Upper lobe of left lung (tissue), 6 donors: ENCODE data around the gene NAA35. TPM values are rescaled to one million over a fixed set of nuclear protein-coding genes. Genes with fewer than 3 reads are reported as not detected.

Source experiments
- ATAC-seq, 2 donors: fragments of 200-7000 bp; cut with Tn5 transposase; one replicate each; pipeline ENCODE4 v1.9.1; 2022; ENCODE audit warnings: mild to moderate bottlenecking in 2 of 2, moderate library complexity in 2 of 2; ENCODE audit not compliant: low FRiP score in 2 of 2
- DNase-seq, 2 donors: peaks; one replicate each; pipeline ENCODE4 v3.0.0-alpha.2; 2019 to 2020
- H3K27ac ChIP-seq, 4 donors: fragments of 200-600 bp; sonication (generic); one replicate each; pipeline ENCODE4 v1.5.1; 2016 to 2019
- H3K27me3 ChIP-seq, 4 donors: fragments of 200-600 bp; sonication (generic); one replicate each; pipeline ENCODE4 v1.5.1; 2017 to 2019
- H3K36me3 ChIP-seq, 4 donors: fragments of 200-600 bp; sonication (generic); one replicate each; pipeline ENCODE4 v1.5.1; 2016 to 2019
- H3K4me1 ChIP-seq, 4 donors: fragments of 200-600 bp; sonication (generic); one replicate each; pipeline ENCODE4 v1.5.1; 2018 to 2019
- H3K4me3 ChIP-seq, 4 donors: fragments of 200-600 bp; sonication (generic); one replicate each; pipeline ENCODE4 v1.5.1; 2017 to 2019; ENCODE audit warnings: mild to moderate bottlenecking in 2 of 4, moderate library complexity in 1 of 4
- H3K9me3 ChIP-seq, 4 donors: fragments of 200-600 bp; sonication (generic); one replicate each; pipeline ENCODE4 v1.5.1; 2018 to 2019
- CTCF ChIP-seq, 6 experiments: fragments of 450-650 bp in 4 of 6; fragments of 200-600 bp in 2 of 6; sonication (generic) in 2 of 6; IDR thresholded peaks; one replicate each; pipeline ENCODE4 v1.5.1; 2016 to 2019; ENCODE audit warnings: antibody characterized with exemption in 6 of 6
- EP300 ChIP-seq, 4 donors: sonication (generic); formaldehyde crosslinking; IDR thresholded peaks; one replicate each; pipeline ENCODE4 v1.5.1; 2017; ENCODE audit warnings: antibody characterized with exemption in 4 of 4, control low read depth in 2 of 4
- POLR2A ChIP-seq, 4 donors: fragments of 450-650 bp; IDR thresholded peaks; one replicate each; pipeline ENCODE4 v1.5.1; 2016 to 2017; ENCODE audit warnings: antibody characterized with exemption in 4 of 4, mild to moderate bottlenecking in 2 of 4
- POLR2AphosphoS5 ChIP-seq, 2 donors: sonication (generic); formaldehyde crosslinking; IDR thresholded peaks; one replicate each; pipeline ENCODE4 v1.5.1; 2017; ENCODE audit warnings: antibody characterized with exemption in 2 of 2
- WGBS, 2 donors: methylation state at CpG; one replicate each; pipeline ENCODE4 v1.1.5; 2017 to 2018; 5-methylcytosine and 5-hydroxymethylcytosine counted together
- total RNA-seq, 6 donors: library from RNA; depleted of rRNA in 4 of 6; stranded (reverse); fragments of >200 nt in 4 of 6; gene quantifications; one replicate each; pipeline versions ENCODE4 v1.1.0 to v1.2.1, GENCODE V29; 2016 to 2021
- donor health status: DM: no; HTN: no; CAD: no; lungs with moderate emphysema.
- donor health status: DM: no; HTN: yes; CAD: no; lungs with severe emphysema.

The NAA35 gene
- total RNA-seq, 6 donors from 2014 or later = 9.1 to 25.4 (median 15.5) TPM

GRCh38 chr9:86036555-86036954 lies 95.6 kb downstream of the NAA35 start:
- no peaks in the 10 kb centered on the region for H3K4me1 ChIP-seq
- no peak overlapping the region for H3K4me3 ChIP-seq
- no peak overlapping the region for H3K27ac ChIP-seq
- H3K27me3 ChIP-seq = no peaks in the 10 kb centered on the region
- H3K9me3 ChIP-seq = no peaks in the 10 kb centered on the region
- DNase-seq (no peak), ATAC-seq (no peak)
- H3K36me3 ChIP-seq = peaks cover 0 to 4% (median 0%) of the 10 kb centered on the region in 4 donors
- no peak for TF ChIP-seq CTCF (IDR thresholded peaks at IDR 0.05)
- TF ChIP-seq POLR2A (IDR thresholded peaks at IDR 0.05) = no peak
- TF ChIP-seq POLR2AphosphoS5 (IDR thresholded peaks at IDR 0.05) = no peak
- TF ChIP-seq EP300 (IDR thresholded peaks at IDR 0.05) = no peak
- WGBS, 2 donors = 91 to 99% methylated on average over 8 to 9 of the region's 9 CpGs

- no peak overlapping the region for H3K27ac ChIP-seq
Observed at GRCh38 chr9:86039991-86040860, 99.3 kb downstream of the NAA35 start.

GRCh38 chr9:86040861-86041155 lies 99.9 kb downstream of the NAA35 start:
- Histone ChIP-seq H3K4me3 (no peak overlapping the region), H3K4me1 (no peaks in the 10 kb centered on the region), H3K9me3 (no peaks in the 10 kb centered on the region), H3K27me3 (no peaks in the 10 kb centered on the region), H3K36me3 (no peaks in the 10 kb centered on the region), H3K27ac (no peak overlapping the region)
- DNase-seq (no peak), ATAC-seq (no peak)
- no peak for TF ChIP-seq POLR2A (IDR thresholded peaks at IDR 0.05)
- no peak for TF ChIP-seq EP300 (IDR thresholded peaks at IDR 0.05)
- 45 to 56% methylated on average over 3 of the region's 3 CpGs for WGBS, 2 donors

More at GRCh38 chr9:86039991-86040860, 99.3 kb downstream of the NAA35 start:
- TF ChIP-seq POLR2AphosphoS5 (IDR thresholded peaks at IDR 0.05) (no peak), EP300 (IDR thresholded peaks at IDR 0.05) (no peak), CTCF (IDR thresholded peaks at IDR 0.05) (no peak), POLR2A (IDR thresholded peaks at IDR 0.05) (no peak)
- ATAC-seq (no peak), DNase-seq (no peak)
- WGBS, 2 donors = 92 to 94% methylated on average over 12 of the region's 12 CpGs
- H3K9me3 ChIP-seq = no peaks in the 10 kb centered on the region
- no peaks in the 10 kb centered on the region for H3K4me1 ChIP-seq
- H3K4me3 ChIP-seq = no peak overlapping the region
- no peaks in the 10 kb centered on the region for H3K36me3 ChIP-seq
- H3K27me3 ChIP-seq = no peaks in the 10 kb centered on the region

GRCh38 chr9:86041311-86041741 lies 100.4 kb downstream of the NAA35 start:
- no peak for DNase-seq
- WGBS, 2 donors = 47 to 66% methylated on average over 8 of the region's 8 CpGs
- no peak overlapping the region for H3K27ac ChIP-seq
- no peaks in the 10 kb centered on the region for H3K27me3 ChIP-seq
- no peaks in the 10 kb centered on the region for H3K9me3 ChIP-seq
- H3K36me3 ChIP-seq = no peaks in the 10 kb centered on the region
- TF ChIP-seq EP300 (IDR thresholded peaks at IDR 0.05) (no peak), CTCF (IDR thresholded peaks at IDR 0.05) (no peak), POLR2A (IDR thresholded peaks at IDR 0.05) (no peak), POLR2AphosphoS5 (IDR thresholded peaks at IDR 0.05) (no peak)
- H3K4me3 ChIP-seq = no peak overlapping the region
- peak in 1 of 2 donors; percentile 54 for ATAC-seq
- no peaks in the 10 kb centered on the region for H3K4me1 ChIP-seq

GRCh38 chr9:86042199-86042978 lies 101.4 kb downstream of the NAA35 start:
- Histone ChIP-seq H3K4me1 (no peaks in the 10 kb centered on the region), H3K4me3 (no peak overlapping the region), H3K27ac (no peak overlapping the region), H3K9me3 (no peaks in the 10 kb centered on the region), H3K27me3 (no peaks in the 10 kb centered on the region), H3K36me3 (no peaks in the 10 kb centered on the region)
- WGBS, 2 donors = 69 to 76% methylated on average over 5 of the region's 5 CpGs
- TF ChIP-seq POLR2AphosphoS5 (IDR thresholded peaks at IDR 0.05) (no peak), POLR2A (IDR thresholded peaks at IDR 0.05) (no peak), EP300 (IDR thresholded peaks at IDR 0.05) (no peak), CTCF (IDR thresholded peaks at IDR 0.05) (no peak)
- ATAC-seq (no peak), DNase-seq (no peak)
